ENCODE measurements around the gene ZFAND2A. TPM values are rescaled to one million over a fixed set of nuclear protein-coding genes. Genes with fewer than 3 reads are reported as not detected.

The ZFAND2A gene
- total RNA-seq, 1 donor from 2014 or later = 13.3 TPM

- H3K4me2 ChIP-seq = no peak overlapping the region
- peaks cover 35% of the 10 kb centered on the region for H3K79me2 ChIP-seq (ENCODE audit: low read depth)
- H3K4me3 ChIP-seq = no peak overlapping the region
- no peak for TF ChIP-seq EZH2phosphoT487 (IDR thresholded peaks at IDR 0.05)
- TF ChIP-seq EZH2 (IDR thresholded peaks at IDR 0.05) = no peak
- no peak for TF ChIP-seq CTCF (IDR thresholded peaks at IDR 0.05)
- Mint-ChIP-seq H3K9me3 (no peaks in the 10 kb centered on the region), H3K4me1 (peaks cover 25% of the 10 kb centered on the region), H3K36me3 (no peaks in the 10 kb centered on the region), H3K27ac (peak overlapping the region; percentile 69), H3K27me3 (ENCODE audit: insufficient read depth, low read depth) (peaks cover 5% of the 10 kb centered on the region), H3K4me3 (no peak overlapping the region)
- H2AFZ ChIP-seq (replicated peaks) = no peak overlapping the region
- H3K9ac ChIP-seq = no peak overlapping the region
- no peaks in the 10 kb centered on the region for H3K36me3 ChIP-seq
- H3F3A ChIP-seq (ENCODE audit: low read depth) = no peaks in the 10 kb centered on the region
- no peaks in the 10 kb centered on the region for H3K27me3 ChIP-seq
- no peak overlapping the region for H3K27ac ChIP-seq
- DNase-seq (ENCODE audit: low spot score) = no peak
- no peaks in the 10 kb centered on the region for H3K9me3 ChIP-seq (ENCODE audit: low read depth)
- peaks cover 4% of the 10 kb centered on the region for H3K4me1 ChIP-seq
- peaks cover 27% of the 10 kb centered on the region for H4K20me1 ChIP-seq (ENCODE audit: low read depth)
Measured at GRCh38 chr7:1109581-1110310, 50.2 kb downstream of the ZFAND2A start.

GRCh38 chr7:1108264-1108920 lies 51.6 kb downstream of the ZFAND2A start:
- no peaks in the 10 kb centered on the region for H3K36me3 ChIP-seq
- no peak overlapping the region for H3K27ac ChIP-seq
- H2AFZ ChIP-seq (replicated peaks) = no peak overlapping the region
- peaks cover 4% of the 10 kb centered on the region for H3K4me1 ChIP-seq
- H3K27me3 ChIP-seq = no peaks in the 10 kb centered on the region
- H3K4me2 ChIP-seq = no peak overlapping the region
- H3K9me3 Mint-ChIP-seq = no peaks in the 10 kb centered on the region
- peaks cover 30% of the 10 kb centered on the region for H4K20me1 ChIP-seq (ENCODE audit: low read depth)
- no peaks in the 10 kb centered on the region for H3K36me3 Mint-ChIP-seq
- no peak overlapping the region for H3K4me3 ChIP-seq
- H3K27ac Mint-ChIP-seq = no peak overlapping the region
- peaks cover 5% of the 10 kb centered on the region for H3K27me3 Mint-ChIP-seq (ENCODE audit: insufficient read depth, low read depth)
- no peak for TF ChIP-seq EZH2phosphoT487 (IDR thresholded peaks at IDR 0.05)
- TF ChIP-seq EZH2 (IDR thresholded peaks at IDR 0.05) = no peak
- no peak for TF ChIP-seq CTCF (IDR thresholded peaks at IDR 0.05)
- no peak for DNase-seq (ENCODE audit: low spot score)
- H3K9ac ChIP-seq = no peak overlapping the region
- H3K4me1 Mint-ChIP-seq = peaks cover 31% of the 10 kb centered on the region
- H3K79me2 ChIP-seq (ENCODE audit: low read depth) = peaks cover 47% of the 10 kb centered on the region
- H3F3A ChIP-seq (ENCODE audit: low read depth) = no peaks in the 10 kb centered on the region
- no peaks in the 10 kb centered on the region for H3K9me3 ChIP-seq (ENCODE audit: low read depth)
- no peak overlapping the region for H3K4me3 Mint-ChIP-seq

- H3K4me3 ChIP-seq = no peak overlapping the region
- no peaks in the 10 kb centered on the region for H3F3A ChIP-seq (ENCODE audit: low read depth)
- H3K4me2 ChIP-seq = no peak overlapping the region
- H3K36me3 ChIP-seq = no peaks in the 10 kb centered on the region
- Mint-ChIP-seq H3K4me1 (peaks cover 39% of the 10 kb centered on the region), H3K4me3 (no peak overlapping the region), H3K27me3 (ENCODE audit: insufficient read depth, low read depth) (peaks cover 6% of the 10 kb centered on the region), H3K36me3 (peaks cover 1% of the 10 kb centered on the region), H3K27ac (no peak overlapping the region), H3K9me3 (no peaks in the 10 kb centered on the region)
- no peaks in the 10 kb centered on the region for H3K27me3 ChIP-seq
- peak overlapping the region; percentile 13 for H3K9ac ChIP-seq
- H3K79me2 ChIP-seq (ENCODE audit: low read depth) = peaks cover 58% of the 10 kb centered on the region
- peaks cover 34% of the 10 kb centered on the region for H4K20me1 ChIP-seq (ENCODE audit: low read depth)
- DNase-seq (ENCODE audit: low spot score) = no peak
- peaks cover 4% of the 10 kb centered on the region for H3K4me1 ChIP-seq
- H3K9me3 ChIP-seq (ENCODE audit: low read depth) = no peaks in the 10 kb centered on the region
- no peak for TF ChIP-seq EZH2 (IDR thresholded peaks at IDR 0.05)
- no peak for TF ChIP-seq CTCF (IDR thresholded peaks at IDR 0.05)
- TF ChIP-seq EZH2phosphoT487 (IDR thresholded peaks at IDR 0.05) = no peak
- no peak overlapping the region for H3K27ac ChIP-seq
- no peak overlapping the region for H2AFZ ChIP-seq (replicated peaks)
Measured at GRCh38 chr7:1106793-1107421, 53.1 kb downstream of the ZFAND2A start.

All from neural progenitor cell (in vitro differentiated cells).